ENCODE data around the gene SLC22A3.
"Not testable (repeated sequence)": the region's sequence is repeated elsewhere in the genome, so short reads cannot be mapped to it uniquely, and the experiment has no call there.

SLC22A3 gene

DNA sequence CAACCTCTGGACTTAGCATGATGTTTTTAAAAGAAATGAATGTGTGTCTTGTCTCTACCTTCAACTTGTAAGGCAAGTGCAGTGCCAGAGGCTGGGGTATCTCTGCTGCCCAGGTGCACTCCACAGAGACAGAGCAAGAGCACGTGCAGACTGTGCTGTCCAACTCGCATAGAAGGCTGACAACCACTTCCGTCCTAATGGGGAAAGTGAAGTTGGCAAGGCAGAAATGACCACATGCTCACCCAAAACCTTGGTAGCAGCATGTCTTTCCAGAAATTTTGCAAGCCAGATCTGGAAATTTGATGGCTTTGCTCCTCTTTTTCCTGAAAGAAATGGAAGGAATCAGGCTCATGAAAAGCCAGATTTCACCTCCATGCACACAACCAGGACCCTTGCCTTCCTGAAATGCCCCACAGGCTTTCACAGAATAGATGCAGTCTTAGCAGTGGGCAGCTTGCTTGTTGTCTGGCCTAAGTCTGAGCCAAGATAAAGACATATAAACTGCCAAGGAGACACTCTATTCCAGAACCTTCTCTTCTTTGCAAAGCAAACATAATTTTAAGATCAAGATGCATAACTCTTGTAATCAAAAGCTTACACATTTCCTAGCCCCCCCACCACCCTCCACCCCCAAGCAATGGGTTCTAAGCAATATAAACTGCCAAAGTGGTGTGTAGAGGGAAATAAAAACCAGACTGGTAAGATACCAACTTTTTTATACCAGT, 26.8 kb downstream of the SLC22A3 start:
- DNase-seq (ENCODE audit: low read depth in 2 of 2): no peak

DNA sequence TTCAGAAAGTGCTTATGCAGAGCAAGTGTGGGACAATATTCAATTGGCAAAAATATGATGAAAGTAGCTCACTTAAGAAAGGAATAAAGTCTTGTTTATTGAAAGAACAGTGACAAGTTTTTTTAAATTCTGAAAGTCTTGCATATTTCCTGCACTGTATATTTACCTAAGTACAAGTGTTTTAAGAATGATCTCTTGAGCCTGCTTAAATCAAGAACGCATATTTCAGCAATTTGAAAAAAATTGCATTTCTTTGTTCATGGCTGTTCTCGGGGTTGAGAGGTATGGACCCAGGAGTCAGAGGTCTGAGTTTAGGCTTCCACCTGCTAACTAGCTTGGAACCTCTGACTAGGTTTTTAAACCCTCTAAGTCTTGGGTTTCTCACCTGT, 27.4 kb downstream of the SLC22A3 start:
- no peak for DNase-seq (ENCODE audit: low read depth in 2 of 2)

DNA sequence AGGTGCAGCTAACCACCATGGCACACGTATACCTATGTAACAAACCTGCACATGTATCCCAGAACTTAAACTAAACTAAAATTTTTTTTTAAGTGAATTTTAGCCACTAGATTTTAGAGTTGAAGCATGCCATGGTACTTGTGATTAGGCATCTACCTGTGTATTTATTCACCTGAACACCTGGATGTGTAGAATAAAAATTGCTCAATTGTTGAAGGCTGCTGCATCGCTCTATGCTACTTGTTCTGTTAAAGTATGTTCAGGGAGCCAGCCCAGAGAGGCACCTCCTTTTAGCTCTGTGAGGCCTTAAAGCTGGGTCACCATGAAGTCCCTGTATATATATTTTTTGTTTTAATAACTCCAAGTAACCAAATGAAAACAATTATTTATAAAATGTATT, 28.3 kb downstream of the SLC22A3 start:
- no peak for DNase-seq (ENCODE audit: low read depth in 2 of 2)

DNA sequence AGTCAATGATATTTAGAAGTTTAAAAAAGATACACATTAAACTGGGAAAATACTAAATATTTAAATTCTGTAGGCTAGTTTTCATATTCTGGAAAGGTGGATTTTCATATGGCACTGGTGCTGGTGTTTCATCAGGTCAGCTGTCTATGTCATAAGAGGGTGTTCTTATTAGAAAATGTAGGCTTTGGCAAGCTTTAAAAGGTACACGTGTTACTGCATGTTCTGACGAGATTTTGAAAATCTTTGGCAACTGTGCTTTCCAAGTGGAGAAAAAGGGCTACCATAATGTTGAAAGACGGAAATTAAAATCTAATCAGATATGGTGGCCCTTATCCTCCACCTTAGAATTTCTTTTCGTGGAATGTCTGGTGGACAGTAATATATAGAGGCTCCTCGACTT, 30.0 kb downstream of the SLC22A3 start:
- DNase-seq (ENCODE audit: low read depth in 2 of 2): no peak

DNA sequence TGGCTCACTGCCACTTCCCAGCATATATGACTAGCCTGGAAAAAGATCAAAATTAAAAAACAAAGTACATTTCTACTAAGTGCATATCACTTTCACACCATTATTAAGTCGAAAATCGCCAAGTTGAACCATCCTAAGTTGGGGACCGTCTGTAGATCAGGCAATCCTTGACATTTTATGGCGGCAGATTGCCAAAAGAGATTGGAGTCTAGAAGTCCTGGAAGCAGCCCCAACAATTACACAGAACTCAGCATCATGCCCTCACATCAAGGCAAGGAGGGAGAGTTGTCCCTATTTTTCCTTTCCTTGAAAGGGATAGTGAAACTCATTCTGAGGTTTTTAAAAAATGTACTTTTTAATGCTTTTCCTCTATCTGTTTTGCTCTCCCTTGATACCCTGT, 30.7 kb downstream of the SLC22A3 start:
- DNase-seq (ENCODE audit: low read depth in 2 of 2): no peak

DNA sequence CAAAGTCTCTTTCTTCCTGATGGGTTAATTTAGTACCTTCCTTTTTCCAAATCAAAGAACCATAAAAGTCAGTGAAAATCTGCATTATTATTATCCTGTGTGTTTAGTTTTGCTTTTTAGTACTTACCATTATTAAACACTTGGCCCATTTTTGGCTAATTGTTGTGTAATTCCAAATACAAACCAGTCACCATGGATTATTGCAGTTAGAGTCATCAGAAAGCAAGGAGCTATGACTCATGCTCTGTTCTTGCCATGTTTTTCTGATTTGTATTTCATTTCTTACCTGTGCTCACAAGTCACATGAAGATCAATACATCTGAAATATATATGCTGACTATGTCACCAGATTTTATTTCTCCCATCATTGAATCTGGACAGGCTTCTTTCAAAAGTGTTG, 31.3 kb downstream of the SLC22A3 start:
- DNase-seq (ENCODE audit: low read depth in 2 of 2): no peak

DNA sequence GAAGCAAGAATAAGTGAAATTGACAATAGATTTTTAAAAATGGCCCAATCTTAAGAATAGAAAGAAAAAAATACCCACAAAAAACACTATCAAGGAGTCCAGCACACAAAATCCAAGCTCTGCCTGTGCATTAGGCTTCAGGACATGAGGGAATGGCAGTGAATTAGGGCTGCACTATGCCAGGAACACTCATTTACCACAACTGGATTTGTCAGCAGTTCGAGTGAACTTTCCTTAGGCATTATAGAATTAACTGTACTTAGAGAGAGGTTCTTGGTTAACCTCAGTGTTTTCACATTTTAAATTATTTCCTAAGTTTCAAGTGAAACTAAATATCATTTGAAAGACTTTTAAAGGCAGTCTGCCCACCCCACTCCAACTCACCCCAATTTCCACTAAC, 34.8 kb downstream of the SLC22A3 start:
- DNase-seq (ENCODE audit: low read depth in 2 of 2): no peak

DNA sequence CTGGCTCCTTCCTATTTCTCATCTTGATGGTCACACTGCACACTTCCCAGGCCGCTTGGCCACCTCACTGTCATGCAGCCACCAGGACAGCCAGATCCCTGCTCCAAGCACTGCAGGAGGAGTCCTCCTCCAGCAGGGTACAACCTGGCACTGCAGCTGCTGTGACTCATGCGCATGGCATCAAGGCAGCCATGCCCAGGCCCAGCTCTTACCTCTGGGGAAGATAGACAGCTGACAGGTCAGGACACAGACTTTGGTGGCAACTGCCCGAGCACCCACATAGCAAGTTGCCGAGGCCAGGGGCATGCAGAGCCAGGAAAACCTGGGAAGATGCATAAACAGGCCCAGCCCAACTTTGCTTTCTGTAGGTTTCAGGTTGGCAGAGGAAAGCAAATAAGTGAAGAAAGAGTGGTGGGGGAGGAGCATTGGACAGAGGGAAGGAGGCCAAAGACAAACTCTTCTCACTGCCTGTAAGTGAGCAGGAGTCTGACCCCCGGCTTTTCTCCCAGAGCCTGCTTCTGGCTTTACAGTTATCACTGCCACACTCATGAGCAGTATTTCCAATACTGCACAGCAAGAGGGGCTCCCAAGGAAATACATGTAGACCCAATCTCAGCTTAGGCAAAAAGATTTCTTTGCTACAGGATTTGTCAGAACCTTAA, 38.8 kb downstream of the SLC22A3 start:
- no peak for DNase-seq (ENCODE audit: low read depth in 2 of 2)

DNA sequence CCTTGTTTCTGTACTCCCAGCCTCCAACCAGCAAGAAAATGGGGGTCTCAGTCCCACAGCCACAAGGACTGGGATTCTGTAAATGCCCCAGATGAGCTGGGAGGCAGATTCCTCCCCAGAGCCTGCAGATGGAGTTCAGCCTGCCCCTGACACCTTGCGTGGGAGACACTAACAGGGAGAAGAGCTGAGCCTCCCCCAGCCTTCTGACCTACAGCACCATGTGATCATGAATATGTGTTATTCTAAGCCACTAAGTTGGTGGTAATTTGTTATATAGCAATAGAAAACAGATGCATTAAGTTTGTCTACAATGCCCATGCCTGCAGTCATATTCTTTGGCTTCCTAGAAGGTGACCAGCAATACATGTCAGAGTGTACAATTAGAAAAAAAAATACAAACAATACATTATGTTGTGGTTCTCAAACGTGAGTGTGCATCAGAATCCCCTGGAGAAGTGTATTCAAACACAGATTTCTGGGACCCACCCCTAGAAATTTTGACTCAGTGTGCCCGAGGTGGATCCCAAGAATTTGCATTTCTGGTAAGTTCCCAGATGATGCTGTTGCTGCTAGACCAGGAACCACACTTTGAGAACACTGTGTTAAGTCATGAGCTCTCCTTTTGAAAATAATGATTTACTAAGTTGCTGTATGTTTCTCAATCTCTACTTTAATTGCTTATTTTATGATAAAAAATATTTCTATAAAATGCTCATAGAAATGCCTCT, 39.9 kb downstream of the SLC22A3 start:
- DNase-seq (ENCODE audit: low read depth in 2 of 2): no peak

DNA sequence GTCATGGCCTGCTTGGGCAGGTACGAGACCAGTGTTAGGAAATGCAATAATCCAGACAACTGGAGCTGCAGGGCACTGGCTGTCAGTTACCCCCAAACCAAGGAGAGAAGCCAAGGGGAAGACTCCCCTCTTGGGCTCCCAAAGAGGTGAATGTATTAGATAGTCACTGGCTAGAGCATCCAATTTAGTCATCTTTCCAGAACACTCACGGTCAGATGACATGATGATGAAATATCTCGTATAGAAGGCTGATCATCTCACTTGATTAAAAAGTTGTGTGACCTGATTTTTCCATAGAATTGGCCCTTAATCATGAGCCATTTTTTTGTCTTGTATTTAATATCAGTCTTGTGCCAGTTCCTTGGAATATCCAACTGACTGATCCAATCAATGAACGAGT, 40.7 kb downstream of the SLC22A3 start:
- no peak for DNase-seq (ENCODE audit: low read depth in 2 of 2)

DNA sequence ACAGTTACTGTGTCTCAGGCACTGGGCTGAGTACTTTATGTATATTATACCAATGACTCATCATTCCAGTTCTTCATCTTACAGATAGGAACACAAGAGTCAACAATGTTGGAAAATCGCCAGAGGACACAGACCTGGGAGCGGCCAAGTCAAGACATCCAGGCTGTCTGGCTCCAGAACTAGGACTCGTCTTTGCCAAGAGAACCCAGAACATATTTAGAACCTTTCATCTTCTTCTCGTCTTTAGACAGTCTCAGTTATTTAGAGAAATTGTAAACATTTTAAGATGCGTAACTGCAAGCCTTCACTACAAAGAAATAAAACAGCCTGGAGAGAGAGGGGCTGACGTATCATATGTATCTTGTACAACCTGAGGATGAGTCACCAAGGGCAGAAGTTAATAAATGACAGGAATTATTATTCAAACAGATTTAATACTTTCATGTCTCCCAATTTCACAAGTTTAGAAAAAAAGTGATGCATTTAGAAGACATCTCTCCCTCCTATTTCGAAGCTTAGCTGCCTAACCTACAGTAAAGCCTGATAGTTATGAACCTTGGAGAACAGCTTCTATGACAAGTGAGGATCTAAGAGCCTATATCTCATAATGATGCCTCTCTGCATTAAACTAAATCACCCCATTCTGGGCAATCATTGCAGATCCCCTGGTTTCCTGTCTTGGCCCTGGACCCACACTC, 43.4 kb downstream of the SLC22A3 start:
- no peak for DNase-seq (ENCODE audit: low read depth in 2 of 2)

DNA sequence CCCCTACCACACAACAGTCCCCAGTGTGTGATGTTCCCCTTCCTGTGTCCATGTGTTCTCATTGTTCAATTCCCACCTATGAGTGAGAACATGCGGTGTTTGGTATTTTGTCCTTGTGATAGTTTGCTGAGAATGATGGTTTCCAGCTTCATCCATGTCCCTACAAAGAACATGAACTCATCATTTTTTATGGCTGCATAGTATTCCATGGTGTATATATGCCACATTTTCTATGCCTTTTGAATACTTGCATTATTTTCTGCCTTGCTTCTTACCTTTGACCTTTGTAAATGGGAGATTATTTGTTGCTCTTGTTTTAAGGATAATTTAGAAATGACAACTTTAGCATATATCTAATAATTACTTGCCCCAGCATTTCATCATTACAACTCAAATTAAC, 45.3 kb downstream of the SLC22A3 start:
- DNase-seq (ENCODE audit: low read depth in 2 of 2): not testable (repeated sequence)

DNA sequence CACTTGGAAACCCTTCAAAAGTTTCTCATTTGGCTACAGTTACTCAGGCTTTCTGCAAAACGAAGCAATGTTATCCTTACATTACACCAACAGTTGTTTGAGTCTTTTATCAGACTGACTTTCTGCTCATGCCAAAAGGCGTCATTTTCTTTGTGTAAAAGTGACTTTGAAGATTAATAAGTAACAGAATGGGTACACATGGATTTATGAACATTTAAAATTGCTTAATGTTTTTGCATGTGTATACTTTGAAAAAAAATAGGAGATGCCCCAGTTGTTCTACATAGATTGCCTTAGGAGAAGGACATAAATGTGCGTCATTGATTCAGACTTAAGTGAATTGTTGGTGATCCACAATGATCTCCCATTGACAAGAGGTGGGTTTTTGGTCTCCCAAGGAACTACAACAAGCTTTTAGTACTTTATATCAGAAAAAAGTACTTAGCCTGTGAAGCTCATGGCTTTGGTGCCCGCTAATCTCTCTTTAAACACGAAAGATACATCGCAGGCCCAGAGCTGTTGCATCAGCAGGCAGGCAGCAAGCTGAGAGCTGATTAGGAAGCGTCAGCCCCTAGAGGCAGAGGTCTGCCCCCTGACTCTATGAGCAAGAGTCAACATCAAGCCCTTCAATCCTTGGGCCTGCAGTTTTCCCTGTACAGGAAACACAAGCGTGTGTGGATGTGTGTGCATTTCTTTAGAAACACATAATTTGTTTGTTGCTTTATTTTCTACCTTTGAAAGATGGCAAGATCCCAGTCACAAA, 45.9 kb downstream of the SLC22A3 start:
- no peak for DNase-seq (ENCODE audit: low read depth in 2 of 2)

DNA sequence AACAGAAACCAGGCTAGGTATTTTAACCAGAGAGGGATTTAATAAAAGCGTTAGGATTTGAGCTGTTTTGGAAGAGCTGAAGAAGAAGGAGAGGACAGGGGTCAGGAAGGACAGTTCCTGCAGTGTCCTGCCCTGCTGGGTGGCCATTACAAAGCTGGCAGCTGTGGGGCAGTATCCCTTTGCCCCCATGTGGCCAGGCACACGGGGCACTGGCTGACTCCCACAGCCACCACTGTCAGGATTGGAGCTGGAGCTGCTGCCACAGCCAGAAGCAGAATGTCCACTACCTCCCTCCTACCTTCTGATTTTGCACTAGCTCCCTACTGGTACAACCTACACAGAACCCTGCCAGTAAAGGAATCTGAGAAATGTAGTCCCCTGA, 46.5 kb downstream of the SLC22A3 start:
- no peak for DNase-seq (ENCODE audit: low read depth in 2 of 2)

DNA sequence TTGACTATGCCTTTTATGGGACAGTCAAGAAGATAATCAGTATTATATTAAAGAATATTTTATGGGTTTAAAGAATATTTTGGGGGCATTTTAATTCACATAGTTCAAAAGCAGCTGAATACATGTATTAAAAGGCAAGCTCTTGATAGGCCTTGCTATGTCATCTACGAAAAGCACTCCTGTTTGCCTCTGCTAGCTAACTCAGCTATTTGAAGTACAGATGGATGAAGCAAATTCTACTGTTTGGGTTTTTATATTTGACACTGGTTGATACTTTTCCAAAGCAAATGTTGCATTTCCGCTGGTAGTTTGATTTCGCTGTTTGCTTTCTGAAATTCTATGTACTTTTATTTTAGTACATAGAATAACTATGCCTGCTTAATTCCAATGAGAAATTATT, 47.0 kb downstream of the SLC22A3 start:
- DNase-seq (ENCODE audit: low read depth in 2 of 2): no peak

DNA sequence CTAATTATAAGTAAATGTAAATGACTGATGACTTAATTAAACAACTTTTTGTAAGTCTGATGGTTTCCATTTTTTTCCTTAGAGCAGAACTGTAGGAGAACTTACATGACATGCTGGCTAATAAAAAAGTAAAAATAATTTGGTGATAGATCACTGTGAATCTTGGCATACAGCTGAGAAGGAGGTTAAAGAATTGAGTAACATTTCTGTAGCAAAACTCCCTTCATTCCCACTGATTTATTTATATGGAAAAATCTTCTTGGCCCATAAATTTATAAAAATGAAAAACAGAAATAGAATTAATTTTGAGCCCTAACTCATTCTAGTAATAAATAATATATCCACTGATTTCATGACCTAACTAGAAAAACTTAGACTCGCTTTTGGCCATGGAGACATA, 48.1 kb downstream of the SLC22A3 start:
- no peak for DNase-seq (ENCODE audit: low read depth in 2 of 2)

DNA sequence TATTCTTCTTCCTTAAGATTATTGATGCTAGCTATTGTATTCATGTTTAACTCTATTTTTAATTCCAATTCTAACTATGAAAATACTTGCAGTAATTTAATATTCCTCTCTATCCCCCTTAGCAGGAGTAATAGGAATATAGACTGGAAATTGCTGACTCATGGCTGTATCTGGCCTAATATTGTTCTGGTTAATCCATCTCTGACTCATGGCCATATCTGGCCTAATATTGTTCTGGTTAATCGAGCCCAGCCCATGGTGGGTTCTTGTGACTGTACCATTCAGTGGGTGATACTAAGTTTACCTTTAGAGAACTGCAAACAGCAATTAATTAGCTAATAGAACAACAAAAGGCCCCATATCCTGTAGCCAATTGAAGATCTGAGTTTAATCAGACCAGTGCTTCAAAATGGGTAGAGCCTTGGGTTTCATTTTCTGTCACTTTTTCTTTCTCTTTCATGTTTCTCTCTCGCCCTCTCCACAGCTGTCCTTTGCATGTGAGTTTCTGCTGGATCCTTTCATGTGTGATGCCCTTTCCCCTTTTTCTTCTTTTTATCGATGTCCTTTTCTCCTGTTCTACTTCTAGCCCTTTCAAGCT, 50.6 kb downstream of the SLC22A3 start:
- DNase-seq (ENCODE audit: low read depth in 2 of 2): no peak

DNA sequence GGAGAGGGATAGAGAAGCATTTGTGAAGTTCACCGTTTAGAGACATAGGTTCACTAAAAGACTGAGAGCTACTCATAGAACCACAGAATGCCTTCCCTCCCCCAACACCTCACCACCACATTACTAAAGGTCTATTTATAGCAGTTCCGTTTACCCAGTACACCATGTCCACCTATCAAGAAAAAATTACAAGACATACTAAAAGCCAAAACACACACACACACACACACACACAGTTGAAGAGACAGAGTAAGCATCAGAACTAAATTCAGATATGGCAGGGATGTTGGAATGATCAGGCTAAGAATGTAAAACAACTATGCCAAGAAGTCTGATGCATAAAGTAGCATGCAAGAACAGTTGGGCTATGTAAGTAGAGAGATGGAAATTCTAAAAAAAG, 52.3 kb downstream of the SLC22A3 start:
- no peak for DNase-seq (ENCODE audit: low read depth in 2 of 2)

DNA sequence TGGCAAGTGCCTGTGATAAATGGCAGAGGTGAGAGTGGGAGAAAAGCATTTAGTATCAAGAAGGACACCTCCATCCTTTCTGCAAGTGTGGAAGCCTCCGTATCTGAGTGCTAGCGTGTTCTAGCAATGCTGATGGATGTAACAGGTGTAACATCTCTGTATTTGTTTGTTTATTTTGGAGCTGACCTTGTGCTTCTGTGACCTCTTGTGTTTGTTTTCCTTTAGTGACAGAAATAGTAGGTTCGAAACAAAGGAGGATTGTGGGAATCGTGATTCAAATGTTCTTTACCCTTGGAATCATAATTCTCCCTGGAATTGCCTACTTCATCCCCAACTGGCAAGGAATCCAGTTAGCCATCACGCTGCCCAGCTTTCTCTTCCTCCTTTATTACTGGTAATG, 60.4 kb downstream of the SLC22A3 start:
- DNase-seq (ENCODE audit: low read depth in 2 of 2): no peak

DNA sequence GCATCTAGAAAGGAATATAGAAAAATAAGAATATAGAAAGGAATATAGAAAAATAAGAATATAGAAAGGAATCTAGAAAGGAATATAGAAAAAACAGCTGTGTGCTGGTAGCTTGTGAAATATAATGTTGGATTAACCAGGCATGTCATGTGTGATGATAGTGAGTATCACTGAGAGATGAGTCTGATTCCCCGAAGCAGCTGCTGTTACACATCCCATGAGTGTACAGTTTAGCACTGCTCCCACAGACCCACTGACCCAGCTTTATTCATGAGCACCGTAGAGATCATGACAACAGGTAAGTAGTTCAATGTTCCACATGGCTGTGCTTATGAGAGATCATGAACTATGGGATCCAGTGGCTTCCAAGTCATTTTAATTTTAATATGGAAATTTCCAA, 64.8 kb downstream of the SLC22A3 start:
- DNase-seq (ENCODE audit: low read depth in 2 of 2): no peak

DNA sequence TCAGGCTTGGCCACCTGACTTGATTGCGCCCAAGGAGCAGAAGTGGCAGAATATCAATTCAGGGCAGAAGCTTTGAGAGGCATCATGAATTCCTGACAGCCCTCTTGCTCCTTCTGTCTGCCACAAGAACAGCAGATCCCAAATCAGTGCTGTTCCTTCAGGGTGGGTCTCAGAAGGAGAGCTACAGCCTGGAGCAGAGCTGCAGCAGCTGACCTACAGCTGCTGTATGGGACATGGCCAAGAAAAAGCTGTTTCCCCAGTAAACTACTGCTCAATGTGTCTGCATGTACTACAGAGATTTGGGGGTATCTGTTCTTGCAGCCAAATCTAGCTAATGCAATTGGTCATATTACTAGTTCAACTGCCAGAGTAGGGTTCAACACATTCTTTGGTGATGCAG, 69.0 kb downstream of the SLC22A3 start:
- no peak for DNase-seq (ENCODE audit: low read depth in 2 of 2)

All from stimulated activated CD4-positive, alpha-beta T cell treated with anti-CD3 and anti-CD28 coated beads, Interleukin-1b, Interleukin-23, amount 100 ng/mL, for 4 hours (primary cell).